Smooth muscle cell (in vitro differentiated cells): ENCODE data around the gene MAP4K3. TPM values are rescaled to one million over a fixed set of nuclear protein-coding genes. Genes with fewer than 3 reads are reported as not detected.

Experiments used
- DNase-seq: peaks from one replicate; lab custom pipeline; 2025; ENCODE audit not compliant: unreplicated experiment; lab: John Stamatoyannopoulos, UW
- H2AFZ ChIP-seq: fragments of 200-600 bp; sonication (generic); 2 replicates; pipeline ENCODE4 v1.6.0; 2016; ENCODE audit warnings: antibody characterized with exemption, low read depth, mild to moderate bottlenecking
- H3F3A ChIP-seq: fragments of 200-600 bp; sonication (generic); 2 replicates; pipeline ENCODE4 v1.6.0; 2017; ENCODE audit warnings: antibody characterized with exemption, low read depth
- H3K27ac ChIP-seq: fragments of 200-600 bp; sonication (generic); 2 replicates; pipeline ENCODE4 v1.5.1; 2016; ENCODE audit warnings: low read depth, mild to moderate bottlenecking
- H3K27me3 ChIP-seq: fragments of 200-600 bp; sonication (generic); 2 replicates; pipeline ENCODE4 v1.6.1; 2016; ENCODE audit warnings: low read depth, mild to moderate bottlenecking
- H3K36me3 ChIP-seq: fragments of 200-600 bp; sonication (generic); 2 replicates; pipeline ENCODE4 v1.5.1; 2016; ENCODE audit warnings: low read depth
- H3K4me1 ChIP-seq: fragments of 200-600 bp; sonication (generic); 2 replicates; pipeline ENCODE4 v1.5.1; 2016; ENCODE audit warnings: low read depth
- H3K4me2 ChIP-seq: fragments of 200-600 bp; sonication (generic); 2 replicates; pipeline ENCODE4 v1.6.0; 2016; ENCODE audit warnings: mild to moderate bottlenecking
- H3K4me3 ChIP-seq: fragments of 200-600 bp; sonication (generic); 2 replicates; pipeline ENCODE4 v1.5.1; 2016; ENCODE audit warnings: mild to moderate bottlenecking
- H3K79me2 ChIP-seq: fragments of 200-600 bp; sonication (generic); 2 replicates; pipeline ENCODE4 v1.6.0; 2016; ENCODE audit warnings: low read depth, mild to moderate bottlenecking
- H3K9ac ChIP-seq: fragments of 200-600 bp; sonication (generic); 2 replicates; pipeline ENCODE4 v1.6.0; 2016; ENCODE audit warnings: low read depth
- H3K9me3 ChIP-seq: fragments of 200-600 bp; sonication (generic); replicated peaks from 2 replicates; pipeline ENCODE4 v1.5.1; 2016; ENCODE audit warnings: low read depth
- H4K20me1 ChIP-seq: fragments of 200-600 bp; sonication (generic); 2 replicates; pipeline ENCODE4 v1.6.0; 2016; ENCODE audit warnings: low read depth
- CTCF ChIP-seq: fragments of 200-600 bp; sonication (generic); IDR thresholded peaks from 2 replicates; pipeline ENCODE4 v1.5.1; 2017; ENCODE audit warnings: borderline replicate concordance, mild to moderate bottlenecking, antibody characterized with exemption; ENCODE audit not compliant: insufficient read depth, poor library complexity, severe bottlenecking
- WGBS: methylation state at CpG from one replicate; pipeline ENCODE4 v1.1.7; 2016; ENCODE audit warnings: low lambda C conversion rate; 5-methylcytosine and 5-hydroxymethylcytosine counted together
- polyA plus RNA-seq: library from polyadenylated mRNA; unstranded; fragments of >200 nt; fragmentation: Nextera tagmentation; extraction: Ambion mirVana; gene quantifications from 2 replicates; pipeline ENCODE4 v1.2.1, GENCODE V29; 2016
- total RNA-seq: library from RNA; depleted of rRNA; stranded (reverse); fragments of >200 nt; gene quantifications from 2 replicates; pipeline ENCODE4 v1.2.3, GENCODE V29; 2014

Gene MAP4K3
- total and polyA plus RNA-seq, 2 experiments from 2014 or later: 21.3 to 70.9 TPM

GRCh38 chr2:39260087-39260486 is 177.0 kb downstream of the MAP4K3 start:
- H3K36me3 ChIP-seq: peaks cover 40% of the 10 kb centered on the region

GRCh38 chr2:39256040-39256439 is 181.0 kb downstream of the MAP4K3 start:
- H3K9ac ChIP-seq: no peak overlapping the region
- H3F3A ChIP-seq: no peaks in the 10 kb centered on the region
- H3K79me2 ChIP-seq: no peaks in the 10 kb centered on the region
- H3K36me3 ChIP-seq: peaks cover 51% of the 10 kb centered on the region
- no peaks in the 10 kb centered on the region for H3K4me1 ChIP-seq
- no peaks in the 10 kb centered on the region for H4K20me1 ChIP-seq
- no peak overlapping the region for H2AFZ ChIP-seq
- no peaks in the 10 kb centered on the region for H3K27me3 ChIP-seq
- H3K4me3 ChIP-seq: no peak overlapping the region
- no peak overlapping the region for H3K4me2 ChIP-seq
- H3K9me3 ChIP-seq: no peaks in the 10 kb centered on the region
- TF ChIP-seq CTCF: no peak
- no peak for DNase-seq
- H3K27ac ChIP-seq: no peak overlapping the region

More at GRCh38 chr2:39260087-39260486, 177.0 kb downstream of the MAP4K3 start:
- DNase-seq: no peak
- Histone ChIP-seq H3K4me1 (no peaks in the 10 kb centered on the region), H3K9me3 (no peaks in the 10 kb centered on the region), H3K4me3 (no peak overlapping the region), H3F3A (no peaks in the 10 kb centered on the region), H3K4me2 (no peak overlapping the region), H3K27ac (no peak overlapping the region), H3K79me2 (no peaks in the 10 kb centered on the region), H3K9ac (no peak overlapping the region), H3K27me3 (no peaks in the 10 kb centered on the region), H4K20me1 (no peaks in the 10 kb centered on the region), H2AFZ (no peak overlapping the region)
- 94% methylated on average over 4 of the region's 4 CpGs for WGBS
- TF ChIP-seq CTCF: no peak

GRCh38 chr2:39252888-39253518 is 184.1 kb downstream of the MAP4K3 start:
- Histone ChIP-seq H3K4me3 (no peak overlapping the region), H3K79me2 (no peaks in the 10 kb centered on the region), H3K4me1 (no peaks in the 10 kb centered on the region), H3K27me3 (no peaks in the 10 kb centered on the region), H3K9me3 (no peaks in the 10 kb centered on the region), H3K9ac (no peak overlapping the region), H2AFZ (no peak overlapping the region), H3K4me2 (no peak overlapping the region), H3F3A (no peaks in the 10 kb centered on the region), H3K27ac (no peak overlapping the region), H4K20me1 (no peaks in the 10 kb centered on the region), H3K36me3 (peaks cover 38% of the 10 kb centered on the region)
- 84% methylated on average over 18 of the region's 18 CpGs for WGBS
- no peak for DNase-seq
- no peak for TF ChIP-seq CTCF

GRCh38 chr2:39247512-39248043 is 189.5 kb downstream of the MAP4K3 start:
- H3K4me3 ChIP-seq: no peak overlapping the region

More at GRCh38 chr2:39247512-39248043, 189.5 kb downstream of the MAP4K3 start:
- H3K4me2 ChIP-seq: no peak overlapping the region
- WGBS: 80% methylated on average over 6 of the region's 6 CpGs
- H3F3A ChIP-seq: no peaks in the 10 kb centered on the region
- H3K36me3 ChIP-seq: peaks cover 13% of the 10 kb centered on the region
- H3K79me2 ChIP-seq: no peaks in the 10 kb centered on the region
- no peaks in the 10 kb centered on the region for H3K9me3 ChIP-seq
- H3K4me1 ChIP-seq: no peaks in the 10 kb centered on the region
- H3K27me3 ChIP-seq: no peaks in the 10 kb centered on the region
- no peak for DNase-seq
- H2AFZ ChIP-seq: no peak overlapping the region
- no peak for TF ChIP-seq CTCF
- no peaks in the 10 kb centered on the region for H4K20me1 ChIP-seq
- H3K27ac ChIP-seq: no peak overlapping the region
- H3K9ac ChIP-seq: no peak overlapping the region
